ENCODE data around the gene MYO15A. TPM values are rescaled to one million over a fixed set of nuclear protein-coding genes. Genes with fewer than 3 reads are reported as not detected.

Gene MYO15A
- total and polyA plus RNA-seq, 2 experiments from 2014 or later: 1.0 to 2.2 TPM

DNA sequence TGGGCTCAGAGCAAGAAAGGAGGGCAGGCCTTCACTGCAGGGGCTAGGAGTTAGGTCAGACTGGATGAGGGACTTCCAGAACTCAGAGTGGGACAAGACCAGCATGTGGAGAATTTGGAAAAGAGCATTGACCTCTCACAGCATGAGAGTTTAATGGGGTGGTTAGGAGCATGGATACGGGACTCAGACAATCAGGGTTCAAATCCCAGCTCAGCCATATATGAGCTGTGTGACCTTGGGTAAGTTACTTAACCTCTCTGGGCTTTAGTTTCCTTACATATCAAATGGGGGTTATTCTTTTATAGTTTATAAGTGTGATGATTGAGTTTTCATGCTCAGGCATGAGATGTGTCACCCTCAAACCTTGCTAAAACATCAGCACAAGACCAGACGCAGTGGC lies 37.7 kb downstream of the MYO15A start:
- Histone ChIP-seq H3K36me3 (ENCODE audit: insufficient read depth) (no peaks in the 10 kb centered on the region), H4K20me1 (replicated peaks; ENCODE audit: insufficient read depth) (no peaks in the 10 kb centered on the region), H2AFZ (no peak overlapping the region), H3K79me2 (replicated peaks; ENCODE audit: insufficient read depth) (no peaks in the 10 kb centered on the region), H3K4me3 (no peak overlapping the region), H3K27me3 (ENCODE audit: insufficient read depth) (no peaks in the 10 kb centered on the region), H3K9me2 (ENCODE audit: insufficient read depth) (no peaks in the 10 kb centered on the region), H3K27ac (ENCODE audit: low read depth) (no peak overlapping the region), H3K4me1 (ENCODE audit: insufficient read depth) (no peaks in the 10 kb centered on the region), H3F3A (replicated peaks; ENCODE audit: low read depth) (no peaks in the 10 kb centered on the region), H3K4me2 (no peak overlapping the region)
- Mint-ChIP-seq H3K4me1 (peaks cover 8% of the 10 kb centered on the region), H3K27me3 (ENCODE audit: insufficient read depth, low read depth, poor library complexity) (peaks cover 12% of the 10 kb centered on the region), H3K4me3 (no peak overlapping the region), H3K36me3 (ENCODE audit: low read depth) (no peaks in the 10 kb centered on the region), H3K27ac (no peak overlapping the region), H3K9me3 (no peaks in the 10 kb centered on the region)
- ATAC-seq: no peak
- TF ChIP-seq, protein P1, sequence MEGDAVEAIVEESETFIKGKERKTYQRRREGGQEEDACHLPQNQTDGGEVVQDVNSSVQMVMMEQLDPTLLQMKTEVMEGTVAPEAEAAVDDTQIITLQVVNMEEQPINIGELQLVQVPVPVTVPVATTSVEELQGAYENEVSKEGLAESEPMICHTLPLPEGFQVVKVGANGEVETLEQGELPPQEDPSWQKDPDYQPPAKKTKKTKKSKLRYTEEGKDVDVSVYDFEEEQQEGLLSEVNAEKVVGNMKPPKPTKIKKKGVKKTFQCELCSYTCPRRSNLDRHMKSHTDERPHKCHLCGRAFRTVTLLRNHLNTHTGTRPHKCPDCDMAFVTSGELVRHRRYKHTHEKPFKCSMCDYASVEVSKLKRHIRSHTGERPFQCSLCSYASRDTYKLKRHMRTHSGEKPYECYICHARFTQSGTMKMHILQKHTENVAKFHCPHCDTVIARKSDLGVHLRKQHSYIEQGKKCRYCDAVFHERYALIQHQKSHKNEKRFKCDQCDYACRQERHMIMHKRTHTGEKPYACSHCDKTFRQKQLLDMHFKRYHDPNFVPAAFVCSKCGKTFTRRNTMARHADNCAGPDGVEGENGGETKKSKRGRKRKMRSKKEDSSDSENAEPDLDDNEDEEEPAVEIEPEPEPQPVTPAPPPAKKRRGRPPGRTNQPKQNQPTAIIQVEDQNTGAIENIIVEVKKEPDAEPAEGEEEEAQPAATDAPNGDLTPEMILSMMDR (conservative IDR thresholded peaks at IDR 0.05; ENCODE audit: low read depth in 2 of 2): no peak
- no peak for TF ChIP-seq CREB1 (CRISPR knock-in tag; IDR thresholded peaks at IDR 0.05; ENCODE audit: low read depth)
- no peak for TF ChIP-seq POLR2AphosphoS5 (IDR thresholded peaks at IDR 0.05; ENCODE audit: low read depth)
- no peak for DNase-seq (ENCODE audit: low spot score)

DNA sequence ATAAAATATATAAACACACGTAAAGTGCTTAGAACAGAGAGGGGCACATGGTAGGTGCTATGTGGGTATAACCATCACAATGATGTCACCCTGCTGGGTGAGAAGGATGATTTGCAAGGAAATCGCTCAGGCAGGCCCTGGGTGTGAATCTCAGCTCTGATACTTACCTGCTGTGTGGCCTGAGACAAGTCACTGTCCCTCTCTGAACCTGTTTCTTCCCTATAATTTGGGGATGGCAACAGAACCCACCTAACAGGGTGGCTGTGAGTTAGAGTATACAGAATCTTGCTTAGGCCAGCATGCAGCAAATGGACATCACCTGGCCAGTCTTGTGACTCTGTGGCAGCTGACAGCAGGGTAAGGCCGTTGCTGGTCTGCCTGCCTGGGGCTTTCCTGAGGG lies 38.4 kb downstream of the MYO15A start:
- no peak for DNase-seq (ENCODE audit: low spot score)
- Histone ChIP-seq H3K9me2 (ENCODE audit: insufficient read depth) (no peaks in the 10 kb centered on the region), H4K20me1 (replicated peaks; ENCODE audit: insufficient read depth) (no peaks in the 10 kb centered on the region), H3K36me3 (ENCODE audit: insufficient read depth) (no peaks in the 10 kb centered on the region), H3K27me3 (ENCODE audit: insufficient read depth) (no peaks in the 10 kb centered on the region), H3K27ac (ENCODE audit: low read depth) (no peak overlapping the region), H3K4me1 (ENCODE audit: insufficient read depth) (no peaks in the 10 kb centered on the region), H3K79me2 (replicated peaks; ENCODE audit: insufficient read depth) (no peaks in the 10 kb centered on the region), H3K4me2 (no peak overlapping the region), H3K4me3 (no peak overlapping the region), H2AFZ (no peak overlapping the region), H3F3A (replicated peaks; ENCODE audit: low read depth) (no peaks in the 10 kb centered on the region)
- no peaks in the 10 kb centered on the region for H3K9me3 Mint-ChIP-seq
- ATAC-seq: no peak
- peaks cover 12% of the 10 kb centered on the region for H3K27me3 Mint-ChIP-seq (ENCODE audit: insufficient read depth, low read depth, poor library complexity)
- H3K4me1 Mint-ChIP-seq: peaks cover 8% of the 10 kb centered on the region; the same call in 2 of the 3 replicates
- H3K27ac Mint-ChIP-seq: no peak overlapping the region
- no peak overlapping the region for H3K4me3 Mint-ChIP-seq
- H3K36me3 Mint-ChIP-seq (ENCODE audit: low read depth): no peaks in the 10 kb centered on the region
- TF ChIP-seq, protein P2, sequence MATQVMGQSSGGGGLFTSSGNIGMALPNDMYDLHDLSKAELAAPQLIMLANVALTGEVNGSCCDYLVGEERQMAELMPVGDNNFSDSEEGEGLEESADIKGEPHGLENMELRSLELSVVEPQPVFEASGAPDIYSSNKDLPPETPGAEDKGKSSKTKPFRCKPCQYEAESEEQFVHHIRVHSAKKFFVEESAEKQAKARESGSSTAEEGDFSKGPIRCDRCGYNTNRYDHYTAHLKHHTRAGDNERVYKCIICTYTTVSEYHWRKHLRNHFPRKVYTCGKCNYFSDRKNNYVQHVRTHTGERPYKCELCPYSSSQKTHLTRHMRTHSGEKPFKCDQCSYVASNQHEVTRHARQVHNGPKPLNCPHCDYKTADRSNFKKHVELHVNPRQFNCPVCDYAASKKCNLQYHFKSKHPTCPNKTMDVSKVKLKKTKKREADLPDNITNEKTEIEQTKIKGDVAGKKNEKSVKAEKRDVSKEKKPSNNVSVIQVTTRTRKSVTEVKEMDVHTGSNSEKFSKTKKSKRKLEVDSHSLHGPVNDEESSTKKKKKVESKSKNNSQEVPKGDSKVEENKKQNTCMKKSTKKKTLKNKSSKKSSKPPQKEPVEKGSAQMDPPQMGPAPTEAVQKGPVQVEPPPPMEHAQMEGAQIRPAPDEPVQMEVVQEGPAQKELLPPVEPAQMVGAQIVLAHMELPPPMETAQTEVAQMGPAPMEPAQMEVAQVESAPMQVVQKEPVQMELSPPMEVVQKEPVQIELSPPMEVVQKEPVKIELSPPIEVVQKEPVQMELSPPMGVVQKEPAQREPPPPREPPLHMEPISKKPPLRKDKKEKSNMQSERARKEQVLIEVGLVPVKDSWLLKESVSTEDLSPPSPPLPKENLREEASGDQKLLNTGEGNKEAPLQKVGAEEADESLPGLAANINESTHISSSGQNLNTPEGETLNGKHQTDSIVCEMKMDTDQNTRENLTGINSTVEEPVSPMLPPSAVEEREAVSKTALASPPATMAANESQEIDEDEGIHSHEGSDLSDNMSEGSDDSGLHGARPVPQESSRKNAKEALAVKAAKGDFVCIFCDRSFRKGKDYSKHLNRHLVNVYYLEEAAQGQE (IDR thresholded peaks at IDR 0.05; ENCODE audit: unreplicated experiment): no peak
- TF ChIP-seq, protein P1 (conservative IDR thresholded peaks at IDR 0.05; ENCODE audit: low read depth in 2 of 2): no peak
- TF ChIP-seq ZNF331 (CRISPR knock-in tag; IDR thresholded peaks at IDR 0.05; ENCODE audit: low read depth) (no peak), STAT1 (IDR thresholded peaks at IDR 0.05; ENCODE audit: unreplicated experiment) (no peak), JUNB (IDR thresholded peaks at IDR 0.05; ENCODE audit: unreplicated experiment) (no peak), EZH2 (IDR thresholded peaks at IDR 0.05; ENCODE audit: low read depth, unreplicated experiment) (no peak)
- TF ChIP-seq, protein P3, sequence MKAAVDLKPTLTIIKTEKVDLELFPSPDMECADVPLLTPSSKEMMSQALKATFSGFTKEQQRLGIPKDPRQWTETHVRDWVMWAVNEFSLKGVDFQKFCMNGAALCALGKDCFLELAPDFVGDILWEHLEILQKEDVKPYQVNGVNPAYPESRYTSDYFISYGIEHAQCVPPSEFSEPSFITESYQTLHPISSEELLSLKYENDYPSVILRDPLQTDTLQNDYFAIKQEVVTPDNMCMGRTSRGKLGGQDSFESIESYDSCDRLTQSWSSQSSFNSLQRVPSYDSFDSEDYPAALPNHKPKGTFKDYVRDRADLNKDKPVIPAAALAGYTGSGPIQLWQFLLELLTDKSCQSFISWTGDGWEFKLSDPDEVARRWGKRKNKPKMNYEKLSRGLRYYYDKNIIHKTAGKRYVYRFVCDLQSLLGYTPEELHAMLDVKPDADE (IDR thresholded peaks at IDR 0.05): no peak

All from GM23338 (cell line).